ENCODE measurements around the gene LFNG. TPM values are rescaled to one million over a fixed set of nuclear protein-coding genes. Genes with fewer than 3 reads are reported as not detected.

Gene LFNG
- total RNA-seq, 2 donors from 2014 or later = 61.4 to 105 TPM

DNA sequence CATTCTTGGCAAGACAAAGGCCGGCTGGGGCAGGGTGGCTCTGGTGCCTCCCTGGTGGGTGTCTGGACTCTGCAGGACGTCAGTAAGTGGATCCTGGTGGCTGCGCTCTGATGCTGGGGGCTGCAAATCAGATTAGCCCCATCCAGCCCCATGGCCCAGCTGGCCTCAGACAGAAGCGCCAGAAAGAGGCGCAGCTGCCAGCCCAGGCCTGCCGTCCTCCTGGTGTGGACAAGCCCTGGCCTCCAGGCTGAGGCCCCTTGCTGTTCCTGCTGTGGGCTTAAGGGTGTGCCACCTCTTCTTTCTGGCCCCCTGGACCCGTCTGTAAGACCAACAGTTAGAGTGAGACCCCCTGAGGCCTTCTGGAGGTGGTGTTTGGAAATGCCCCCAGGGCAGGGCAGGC lies 5.9 kb upstream of the LFNG start:
- no peak overlapping the region for H3K27ac ChIP-seq

GRCh38 chr7:2514473-2515423 lies 4.8 kb upstream of the LFNG start:
- H3K9ac ChIP-seq (ENCODE audit: low read depth in 2 of 2, low read length in 2 of 2) = no peak overlapping the region
- no peaks in the 10 kb centered on the region for H3K9me3 ChIP-seq
- TF ChIP-seq, protein P1, sequence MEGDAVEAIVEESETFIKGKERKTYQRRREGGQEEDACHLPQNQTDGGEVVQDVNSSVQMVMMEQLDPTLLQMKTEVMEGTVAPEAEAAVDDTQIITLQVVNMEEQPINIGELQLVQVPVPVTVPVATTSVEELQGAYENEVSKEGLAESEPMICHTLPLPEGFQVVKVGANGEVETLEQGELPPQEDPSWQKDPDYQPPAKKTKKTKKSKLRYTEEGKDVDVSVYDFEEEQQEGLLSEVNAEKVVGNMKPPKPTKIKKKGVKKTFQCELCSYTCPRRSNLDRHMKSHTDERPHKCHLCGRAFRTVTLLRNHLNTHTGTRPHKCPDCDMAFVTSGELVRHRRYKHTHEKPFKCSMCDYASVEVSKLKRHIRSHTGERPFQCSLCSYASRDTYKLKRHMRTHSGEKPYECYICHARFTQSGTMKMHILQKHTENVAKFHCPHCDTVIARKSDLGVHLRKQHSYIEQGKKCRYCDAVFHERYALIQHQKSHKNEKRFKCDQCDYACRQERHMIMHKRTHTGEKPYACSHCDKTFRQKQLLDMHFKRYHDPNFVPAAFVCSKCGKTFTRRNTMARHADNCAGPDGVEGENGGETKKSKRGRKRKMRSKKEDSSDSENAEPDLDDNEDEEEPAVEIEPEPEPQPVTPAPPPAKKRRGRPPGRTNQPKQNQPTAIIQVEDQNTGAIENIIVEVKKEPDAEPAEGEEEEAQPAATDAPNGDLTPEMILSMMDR (IDR thresholded peaks at IDR 0.05) = no peak
- H3K27ac ChIP-seq = no peak overlapping the region
- no peaks in the 10 kb centered on the region for H3K27me3 ChIP-seq
- H3K4me1 ChIP-seq = peaks cover 27% of the 10 kb centered on the region
- intact Hi-C loops (cut with DNase I) = no loop called here
- H3K4me3 ChIP-seq = no peak overlapping the region
- no peaks in the 10 kb centered on the region for H3K36me3 ChIP-seq
- DNase-seq = no peak

More for the DNA sequence above, 5.9 kb upstream of the LFNG start:
- no peaks in the 10 kb centered on the region for H3K36me3 ChIP-seq
- no peaks in the 10 kb centered on the region for H3K9me3 ChIP-seq
- H3K27me3 ChIP-seq = no peaks in the 10 kb centered on the region
- no peak overlapping the region for H3K4me3 ChIP-seq
- no peak overlapping the region for H3K9ac ChIP-seq (ENCODE audit: low read depth in 2 of 2, low read length in 2 of 2)
- TF ChIP-seq, protein P1 (IDR thresholded peaks at IDR 0.05) = no peak
- intact Hi-C loops (cut with DNase I) = no loop called here
- no peak for DNase-seq
- H3K4me1 ChIP-seq = peaks cover 22% of the 10 kb centered on the region

DNA sequence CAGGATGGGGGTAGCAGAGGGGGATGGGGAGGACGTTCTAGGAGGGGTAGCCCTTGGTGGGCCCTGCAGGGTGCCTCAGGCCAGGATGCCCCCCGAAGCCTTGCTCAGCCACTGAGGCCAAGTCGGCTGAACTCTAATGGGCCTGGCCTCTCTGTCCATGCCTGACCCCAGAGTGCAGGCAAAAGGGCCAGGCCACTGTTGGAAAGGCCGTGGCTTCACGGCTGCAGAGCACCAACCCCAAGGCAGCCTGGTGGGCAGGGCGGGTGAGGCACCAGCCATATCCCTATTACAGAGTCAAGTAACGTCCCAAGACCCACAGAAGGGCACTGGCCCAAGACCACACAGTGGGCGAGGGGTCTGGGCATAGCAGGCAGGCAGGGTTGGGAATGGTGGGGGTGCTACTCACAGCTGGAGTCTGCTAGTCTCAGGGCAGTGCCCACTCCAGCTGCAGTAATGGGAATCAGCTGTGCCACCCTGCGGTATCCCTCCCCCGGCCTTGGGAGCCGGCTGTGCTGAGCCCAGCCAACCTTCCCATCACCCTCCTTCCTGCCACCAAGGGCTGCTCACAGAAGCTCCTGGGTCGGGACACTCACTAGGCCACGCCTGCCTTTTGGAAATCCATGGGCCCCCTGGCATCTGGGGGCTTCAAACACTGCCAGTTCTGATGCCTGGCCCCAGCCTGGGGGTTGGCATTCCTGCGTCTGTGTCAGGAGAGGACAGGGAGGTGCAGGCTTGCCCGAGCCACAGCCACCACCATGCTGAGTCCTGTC lies 4.0 kb upstream of the LFNG start:
- H3K36me3 ChIP-seq = no peaks in the 10 kb centered on the region
- H3K4me3 ChIP-seq = no peak overlapping the region
- TF ChIP-seq, protein P1 (IDR thresholded peaks at IDR 0.05) = no peak
- no peak for DNase-seq
- H3K27ac ChIP-seq = no peak overlapping the region
- H3K9me3 ChIP-seq = no peaks in the 10 kb centered on the region
- peaks cover 27% of the 10 kb centered on the region for H3K4me1 ChIP-seq
- intact Hi-C loops (cut with DNase I) = no loop called here
- no peaks in the 10 kb centered on the region for H3K27me3 ChIP-seq
- no peak overlapping the region for H3K9ac ChIP-seq (ENCODE audit: low read depth in 2 of 2, low read length in 2 of 2)

DNA sequence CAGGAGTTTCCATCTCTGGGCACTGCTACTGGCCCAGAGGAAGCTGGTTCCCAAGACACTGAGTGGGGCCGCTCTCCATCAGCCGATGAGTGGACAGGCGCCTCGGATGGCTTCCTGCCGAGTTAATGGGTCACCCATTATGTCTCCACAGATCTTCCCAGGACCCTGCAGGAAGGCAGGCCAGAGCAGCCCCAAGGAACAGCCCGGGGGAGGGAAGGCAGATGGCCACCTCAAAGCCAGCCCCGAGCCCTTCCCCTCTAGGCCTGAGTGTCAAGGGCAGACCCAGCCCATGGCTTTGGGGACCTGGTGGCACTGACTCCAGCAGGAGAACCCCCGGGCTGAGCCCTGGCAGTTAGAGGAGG lies 3.4 kb upstream of the LFNG start:
- Histone ChIP-seq H3K36me3 (no peaks in the 10 kb centered on the region), H3K4me3 (no peak overlapping the region), H3K9ac (ENCODE audit: low read depth in 2 of 2, low read length in 2 of 2) (no peak overlapping the region), H3K9me3 (no peaks in the 10 kb centered on the region), H3K27ac (no peak overlapping the region), H3K4me1 (peaks cover 21% of the 10 kb centered on the region), H3K27me3 (no peaks in the 10 kb centered on the region)
- no peak for DNase-seq
- intact Hi-C loops (cut with DNase I) = no loop called here
- TF ChIP-seq, protein P1 (IDR thresholded peaks at IDR 0.05) = no peak

DNA sequence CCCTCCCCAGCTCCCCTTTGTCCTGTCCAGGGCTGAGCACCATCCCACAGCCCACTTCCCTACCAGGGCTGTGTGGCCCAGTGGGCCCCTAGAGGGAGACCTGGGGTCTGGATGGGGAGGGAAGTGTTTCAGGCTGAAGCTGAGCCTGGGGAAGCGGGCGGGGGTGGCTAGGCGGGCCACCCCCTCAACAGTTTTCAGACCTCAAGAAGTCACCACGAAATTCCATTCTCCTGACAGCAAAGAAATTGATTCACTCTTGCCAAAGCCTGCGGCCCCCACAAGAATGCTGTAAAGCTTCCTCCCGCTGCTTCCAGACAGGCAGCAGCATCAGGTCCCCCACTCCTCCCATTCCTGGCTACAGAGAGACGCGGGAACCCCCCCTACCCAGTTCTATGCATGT lies 2.5 kb upstream of the LFNG start:
- H3K9ac ChIP-seq (ENCODE audit: low read depth in 2 of 2, low read length in 2 of 2) = no peak overlapping the region
- intact Hi-C loops (cut with DNase I) = no loop called here
- H3K27ac ChIP-seq = no peak overlapping the region
- no peak overlapping the region for H3K4me3 ChIP-seq
- H3K27me3 ChIP-seq = no peaks in the 10 kb centered on the region
- peaks cover 13% of the 10 kb centered on the region for H3K4me1 ChIP-seq
- no peaks in the 10 kb centered on the region for H3K36me3 ChIP-seq
- TF ChIP-seq, protein P1 (IDR thresholded peaks at IDR 0.05) = no peak
- DNase-seq = no peak
- H3K9me3 ChIP-seq = no peaks in the 10 kb centered on the region
